ENCODE data around the gene YIPF2. TPM values are rescaled to one million over a fixed set of nuclear protein-coding genes. Genes with fewer than 3 reads are reported as not detected.

YIPF2 gene
- total RNA-seq, 1 experiment from 2014 or later = 29.0 TPM

GRCh38 chr19:10976131-10976892, 47.9 kb upstream of the YIPF2 start:
- BruUV-seq (replicated peaks) = no TSS peak
- ChIA-PET POLR2A (no interaction called here), CTCF (interaction anchor here (0.5 to 0.7 kb wide), 2 partner anchors 14 to 22 kb away, joined by 3 to 5 read pairs; no protein-coding TSS in a partner anchor)
- Histone ChIP-seq H3K36me3 (ENCODE audit: control insufficient read depth, insufficient read depth, low read length) (no peaks in the 10 kb centered on the region), H3K4me1 (ENCODE audit: control insufficient read depth, insufficient read depth, low read length) (peaks cover 16% of the 10 kb centered on the region), H3K27me3 (ENCODE audit: control insufficient read depth, insufficient read depth, low read length) (no peaks in the 10 kb centered on the region), H3K9me3 (ENCODE audit: control insufficient read depth, insufficient read depth, low read depth, low read length) (no peaks in the 10 kb centered on the region), H3K4me3 (ENCODE audit: low read depth in 2 of 2, low read length in 2 of 2) (no peak overlapping the region), H3K27ac (ENCODE audit: low read length) (peak overlapping the region; percentile 59; the same call in 1 of the 2 replicates)
- no peak for ATAC-seq
- in situ Hi-C loops (cut with HindIII; ENCODE audit: low pct_unique_long_range_greater_than_20kb, low sequenced_read_pairs) = no loop called here
- DNase-seq (ENCODE audit: low read depth, low spot score) = no peak
- intact Hi-C loops (cut with micrococcal nuclease; ENCODE audit: unreplicated experiment) = no loop called here
- TF ChIP-seq POLR2AphosphoS5 (IDR thresholded peaks at IDR 0.05; ENCODE audit: low read depth, low read length) (no peak), TCF7L2 (IDR thresholded peaks at IDR 0.05; ENCODE audit: low read depth, low read length) (no peak), CTCF (IDR thresholded peaks at IDR 0.05) (no peak), REST (IDR thresholded peaks at IDR 0.05; ENCODE audit: insufficient read depth in 1 of 2, low read depth in 2 of 2, low read length in 1 of 2) (no peak), SIN3A (IDR thresholded peaks at IDR 0.05; ENCODE audit: borderline replicate concordance, insufficient read depth, low read depth, low read length) (no peak)

- CTCF ChIA-PET = interaction anchor here (0.5 kb wide), 1 partner anchor 13 kb away, joined by 5 read pairs; no protein-coding TSS in a partner anchor
- DNase-seq (ENCODE audit: low read depth, low spot score) (no peak), ATAC-seq (no peak)
- no peak overlapping the region for H3K4me3 ChIP-seq (ENCODE audit: low read depth in 2 of 2, low read length in 2 of 2)
- in situ Hi-C loops (cut with HindIII; ENCODE audit: low pct_unique_long_range_greater_than_20kb, low sequenced_read_pairs) (no loop called here), intact Hi-C loops (cut with micrococcal nuclease; ENCODE audit: unreplicated experiment) (no loop called here)
- H3K27ac ChIP-seq (ENCODE audit: low read length) = peak overlapping the region; percentile 59; the same call in 1 of the 2 replicates
- H3K36me3 ChIP-seq (ENCODE audit: control insufficient read depth, insufficient read depth, low read length) = no peaks in the 10 kb centered on the region
- H3K9me3 ChIP-seq (ENCODE audit: control insufficient read depth, insufficient read depth, low read depth, low read length) = no peaks in the 10 kb centered on the region
- POLR2A ChIA-PET = interaction anchor here (0.5 to 0.6 kb wide), 2 partner anchors 21 to 244 kb away, joined by 3 read pairs; no protein-coding TSS in a partner anchor
- no TSS peak for BruUV-seq (replicated peaks)
- H3K27me3 ChIP-seq (ENCODE audit: control insufficient read depth, insufficient read depth, low read length) = no peaks in the 10 kb centered on the region
- TF ChIP-seq REST (IDR thresholded peaks at IDR 0.05; ENCODE audit: insufficient read depth in 1 of 2, low read depth in 2 of 2, low read length in 1 of 2) = no peak
- TF ChIP-seq POLR2AphosphoS5 (IDR thresholded peaks at IDR 0.05; ENCODE audit: low read depth, low read length) = no peak
- peaks cover 16% of the 10 kb centered on the region for H3K4me1 ChIP-seq (ENCODE audit: control insufficient read depth, insufficient read depth, low read length)
Observed at GRCh38 chr19:10975374-10976130, 47.1 kb upstream of the YIPF2 start.

All from Panc1 (cell line).